Neural cell (in vitro differentiated cells): Measurements from ENCODE around the gene GSS. TPM values are rescaled to one million over a fixed set of nuclear protein-coding genes. Genes with fewer than 3 reads are reported as not detected.

ENCODE experiments used
- H2AFZ ChIP-seq: fragments of 200-600, 300-800 bp; sonication (generic), shearing (Covaris generic); 2 replicates; pipeline ENCODE4 v1.6.0; 2014; ENCODE audit warnings: low read depth, mild to moderate bottlenecking, antibody characterized with exemption, low read length, moderate library complexity
- H3F3A ChIP-seq: fragments of 200-600 bp; shearing (Covaris generic); 2 replicates; pipeline ENCODE4 v1.6.1; 2016; ENCODE audit warnings: mild to moderate bottlenecking, moderate library complexity, mixed read lengths, antibody characterized with exemption, low read length; ENCODE audit not compliant: insufficient read depth, poor library complexity, severe bottlenecking
- H3K27ac ChIP-seq: fragments of 200-600, 300-800 bp; sonication (generic), shearing (Covaris generic); 2 replicates; pipeline ENCODE4 v1.5.1; 2014; ENCODE audit warnings: mild to moderate bottlenecking, low read length, moderate library complexity
- H3K27me3 ChIP-seq: fragments of 300-800, 200-600 bp; sonication (generic), shearing (Covaris generic); 2 replicates; pipeline ENCODE4 v1.6.0; 2014; ENCODE audit warnings: mild to moderate bottlenecking, low read depth, low read length, moderate library complexity; ENCODE audit not compliant: insufficient read depth
- H3K36me3 ChIP-seq: fragments of 300-800, 200-600 bp; sonication (generic), shearing (Covaris generic); 2 replicates; pipeline ENCODE4 v1.5.1; 2014; ENCODE audit warnings: mild to moderate bottlenecking, antibody characterized with exemption, low read length, moderate library complexity; ENCODE audit not compliant: insufficient read depth
- H3K4me2 ChIP-seq: fragments of 300-800, 200-600 bp; sonication (generic), shearing (Covaris generic); 2 replicates; pipeline ENCODE4 v1.6.0; 2014; ENCODE audit warnings: mild to moderate bottlenecking, low read length
- H3K4me3 ChIP-seq: fragments of 300-800, 200-600 bp; sonication (generic), shearing (Covaris generic); 2 replicates; pipeline ENCODE4 v1.5.1; 2014; ENCODE audit warnings: mild to moderate bottlenecking, low read length, moderate library complexity
- H3K79me2 ChIP-seq: fragments of 200-600 bp; shearing (Covaris generic); replicated peaks from 2 replicates; pipeline ENCODE4 v1.6.0; 2014; ENCODE audit warnings: mild to moderate bottlenecking, low read length, moderate library complexity; ENCODE audit not compliant: insufficient read depth
- H3K9ac ChIP-seq: fragments of 300-800, 200-600 bp; sonication (generic), shearing (Covaris generic); 2 replicates; pipeline ENCODE4 v1.6.1; 2016; ENCODE audit warnings: mild to moderate bottlenecking, low read length, mixed read lengths
- H3K9me2 ChIP-seq: fragments of 200-600 bp; shearing (Covaris generic); 2 replicates; pipeline ENCODE4 v1.6.1; 2016; ENCODE audit warnings: mild to moderate bottlenecking, low read length, mixed read lengths; ENCODE audit not compliant: insufficient read depth
- H3K9me3 ChIP-seq: fragments of 200-600, 300-800 bp; sonication (generic), shearing (Covaris generic); 2 replicates; pipeline ENCODE4 v1.6.1; 2016; ENCODE audit warnings: mild to moderate bottlenecking, mixed run types, low read length, moderate library complexity, mixed read lengths
- H4K20me1 ChIP-seq: fragments of 200-600 bp; shearing (Covaris generic); 2 replicates; pipeline ENCODE4 v1.6.1; 2016; ENCODE audit warnings: mild to moderate bottlenecking, mixed run types; ENCODE audit not compliant: insufficient read depth
- CTCF ChIP-seq: fragments of 450-650 bp; IDR thresholded peaks from 2 replicates; pipeline ENCODE4 v1.5.1; 2014; ENCODE audit warnings: antibody characterized with exemption, mild to moderate bottlenecking, moderate library complexity; ENCODE audit not compliant: poor library complexity, severe bottlenecking
- EP300 ChIP-seq: fragments of 450-650 bp; conservative IDR thresholded peaks from 2 replicates; pipeline ENCODE4 v1.6.1; 2014; ENCODE audit warnings: antibody characterized with exemption, mild to moderate bottlenecking, moderate library complexity; ENCODE audit not compliant: poor library complexity, severe bottlenecking
- EZH2 ChIP-seq: fragments of 200-600, 300-800 bp; shearing (Covaris generic), sonication (generic); IDR thresholded peaks from 2 replicates; pipeline ENCODE4 v1.6.1; 2014; ENCODE audit warnings: antibody characterized with exemption, low read length, borderline replicate concordance, mild to moderate bottlenecking; ENCODE audit not compliant: insufficient read depth, poor library complexity, severe bottlenecking
- MXI1 ChIP-seq: fragments of 450-650 bp; conservative IDR thresholded peaks from 2 replicates; pipeline ENCODE4 v1.6.1; 2014; ENCODE audit warnings: antibody characterized with exemption, mild to moderate bottlenecking; ENCODE audit not compliant: poor library complexity, severe bottlenecking
- POLR2AphosphoS5 ChIP-seq: IDR thresholded peaks from 2 replicates; pipeline ENCODE4 v1.6.1; 2012
- RAD21 ChIP-seq: fragments of 450-650 bp; conservative IDR thresholded peaks from 2 replicates; pipeline ENCODE4 v1.6.1; 2014; ENCODE audit warnings: antibody characterized with exemption, mild to moderate bottlenecking, moderate library complexity
- REST ChIP-seq: IDR thresholded peaks from 2 replicates; pipeline ENCODE4 v1.6.1; 2012; ENCODE audit warnings: borderline replicate concordance
- SMC3 ChIP-seq: fragments of 450-650 bp; conservative IDR thresholded peaks from 2 replicates; pipeline ENCODE4 v1.6.1; 2014; ENCODE audit warnings: antibody characterized with exemption, mild to moderate bottlenecking, moderate library complexity; ENCODE audit not compliant: poor library complexity
- TAF1 ChIP-seq: IDR thresholded peaks from 2 replicates; pipeline ENCODE4 v1.6.1; 2012; ENCODE audit warnings: low read depth
- polyA plus RNA-seq: library from polyadenylated mRNA; depleted of rRNA; stranded (reverse); fragments of >200 nt; gene quantifications from 2 replicates; pipeline ENCODE4 v1.2.3, GENCODE V29; 2014

Gene GSS
- polyA plus RNA-seq, 1 donor from 2014 or later: 173 TPM

- Histone ChIP-seq H3K36me3 (no peaks in the 10 kb centered on the region), H4K20me1 (no peaks in the 10 kb centered on the region), H2AFZ (no peak overlapping the region), H3K9me2 (no peaks in the 10 kb centered on the region), H3F3A (no peaks in the 10 kb centered on the region), H3K27me3 (no peaks in the 10 kb centered on the region), H3K4me3 (no peak overlapping the region), H3K9me3 (no peaks in the 10 kb centered on the region), H3K27ac (no peak overlapping the region), H3K9ac (no peak overlapping the region), H3K4me2 (no peak overlapping the region), H3K79me2 (no peaks in the 10 kb centered on the region)
- no peak for TF ChIP-seq POLR2AphosphoS5
- no peak for TF ChIP-seq CTCF
- no peak for TF ChIP-seq TAF1
- TF ChIP-seq EZH2: no peak
- no peak for TF ChIP-seq REST
- TF ChIP-seq SMC3: no peak
- TF ChIP-seq MXI1: no peak
- TF ChIP-seq EP300: no peak
- TF ChIP-seq RAD21: no peak
Observed at GRCh38 chr20:34986311-34987287, 31.0 kb upstream of the GSS start.

- TF ChIP-seq POLR2AphosphoS5 (no peak), SMC3 (no peak), RAD21 (no peak), EP300 (no peak), TAF1 (no peak), REST (no peak), EZH2 (no peak), MXI1 (no peak), CTCF (no peak)
- no peaks in the 10 kb centered on the region for H3K9me2 ChIP-seq
- H3F3A ChIP-seq: no peaks in the 10 kb centered on the region
- no peak overlapping the region for H3K9ac ChIP-seq
- H3K4me2 ChIP-seq: no peak overlapping the region
- H3K79me2 ChIP-seq: no peaks in the 10 kb centered on the region
- no peaks in the 10 kb centered on the region for H3K9me3 ChIP-seq
- H3K27ac ChIP-seq: no peak overlapping the region
- no peaks in the 10 kb centered on the region for H3K36me3 ChIP-seq
- H3K4me3 ChIP-seq: no peak overlapping the region
- H3K27me3 ChIP-seq: no peaks in the 10 kb centered on the region
- no peak overlapping the region for H2AFZ ChIP-seq
- H4K20me1 ChIP-seq: no peaks in the 10 kb centered on the region
Observed at GRCh38 chr20:34985461-34986310, 30.1 kb upstream of the GSS start.
